Tibial nerve (tissue), 3 donors: ENCODE results near the gene AQP12B.
"Not testable (repeated sequence)": the region's sequence is repeated elsewhere in the genome, so short reads cannot be mapped to it uniquely, and the experiment has no call there.

Source experiments
- POLR2A ChIP-seq, 2 donors: fragments of 450-650 bp; IDR thresholded peaks; one replicate each; pipeline ENCODE4 v1.6.1; 2017; ENCODE audit warnings: antibody characterized with exemption in 2 of 2, mild to moderate bottlenecking in 2 of 2, moderate library complexity in 2 of 2
- TF ChIP-seq, protein P1 (sequence below), 5 experiments: fragments of 200-600 bp in 3 of 5; fragments of 450-650 bp in 2 of 5; sonication (generic) in 3 of 5; IDR thresholded peaks; one replicate each; pipeline ENCODE4 v1.5.1; 2016 to 2019; ENCODE audit warnings: antibody characterized with exemption in 5 of 5, mild to moderate bottlenecking in 3 of 5, moderate library complexity in 2 of 5

DNA sequence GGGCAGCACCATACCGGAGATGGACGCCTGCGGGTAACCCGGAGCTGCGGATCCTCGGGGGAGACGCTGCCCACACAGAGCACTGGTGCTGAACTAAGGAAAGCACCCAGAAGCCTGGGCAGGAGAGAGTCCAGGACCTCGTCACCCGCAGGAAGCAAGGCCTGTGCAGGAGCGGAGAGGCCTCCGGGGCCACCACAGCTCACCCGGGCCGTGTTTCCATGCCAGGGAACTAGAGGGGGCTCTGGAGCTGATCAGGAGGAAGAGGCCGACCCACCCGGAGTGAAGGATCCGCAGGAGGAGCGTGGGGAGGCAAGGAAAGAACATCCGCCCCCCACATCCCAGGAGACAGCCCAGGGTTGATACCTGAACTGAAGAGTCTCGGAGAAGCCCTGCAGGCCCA, 3.8 kb downstream of the AQP12B start:
- TF ChIP-seq, protein P1, sequence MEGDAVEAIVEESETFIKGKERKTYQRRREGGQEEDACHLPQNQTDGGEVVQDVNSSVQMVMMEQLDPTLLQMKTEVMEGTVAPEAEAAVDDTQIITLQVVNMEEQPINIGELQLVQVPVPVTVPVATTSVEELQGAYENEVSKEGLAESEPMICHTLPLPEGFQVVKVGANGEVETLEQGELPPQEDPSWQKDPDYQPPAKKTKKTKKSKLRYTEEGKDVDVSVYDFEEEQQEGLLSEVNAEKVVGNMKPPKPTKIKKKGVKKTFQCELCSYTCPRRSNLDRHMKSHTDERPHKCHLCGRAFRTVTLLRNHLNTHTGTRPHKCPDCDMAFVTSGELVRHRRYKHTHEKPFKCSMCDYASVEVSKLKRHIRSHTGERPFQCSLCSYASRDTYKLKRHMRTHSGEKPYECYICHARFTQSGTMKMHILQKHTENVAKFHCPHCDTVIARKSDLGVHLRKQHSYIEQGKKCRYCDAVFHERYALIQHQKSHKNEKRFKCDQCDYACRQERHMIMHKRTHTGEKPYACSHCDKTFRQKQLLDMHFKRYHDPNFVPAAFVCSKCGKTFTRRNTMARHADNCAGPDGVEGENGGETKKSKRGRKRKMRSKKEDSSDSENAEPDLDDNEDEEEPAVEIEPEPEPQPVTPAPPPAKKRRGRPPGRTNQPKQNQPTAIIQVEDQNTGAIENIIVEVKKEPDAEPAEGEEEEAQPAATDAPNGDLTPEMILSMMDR (IDR thresholded peaks at IDR 0.05), result not testable (repeated sequence)
- not testable (repeated sequence) for TF ChIP-seq POLR2A (IDR thresholded peaks at IDR 0.05)
